Mesendoderm (in vitro differentiated cells): ENCODE data around the gene TJAP1.
"Not testable (repeated sequence)": the region's sequence is repeated elsewhere in the genome, so short reads cannot be mapped to it uniquely, and the experiment has no call there.

Source experiments
- DNase-seq: peaks from one replicate; pipeline ENCODE4 v3.0.0; 2013
- H2AK5ac ChIP-seq: 2 replicates; pipeline ENCODE4 v1.6.1; 2013; ENCODE audit warnings: low read length, inconsistent platforms
- H2BK120ac ChIP-seq: 2 replicates; pipeline ENCODE4 v1.6.1; 2013; ENCODE audit warnings: low read depth, mild to moderate bottlenecking, low read length, moderate library complexity, mixed read lengths
- H2BK15ac ChIP-seq: replicated peaks from 2 replicates; pipeline ENCODE4 v1.6.1; 2013; ENCODE audit warnings: low read depth, mild to moderate bottlenecking, moderate library complexity
- H2BK5ac ChIP-seq: 2 replicates; pipeline ENCODE4 v1.6.1; 2013; ENCODE audit warnings: low read length, inconsistent platforms
- H3K18ac ChIP-seq: 2 replicates; pipeline ENCODE4 v1.6.1; 2013; ENCODE audit warnings: mild to moderate bottlenecking, low read length, mixed read lengths
- H3K23ac ChIP-seq: one replicate; pipeline ENCODE4 v1.6.1; 2013; ENCODE audit warnings: low read length
- H3K27ac ChIP-seq: 2 replicates; pipeline ENCODE4 v1.5.1; 2013; ENCODE audit warnings: low read depth, mild to moderate bottlenecking, inconsistent platforms, low read length, moderate library complexity
- H3K27me3 ChIP-seq: 2 replicates; pipeline ENCODE4 v1.6.1; 2013; ENCODE audit warnings: low read length, control low read depth, mild to moderate bottlenecking, inconsistent platforms; ENCODE audit not compliant: insufficient read depth, poor library complexity
- H3K36me3 ChIP-seq: 2 replicates; pipeline ENCODE4 v1.6.1; 2013; ENCODE audit warnings: low read length, inconsistent platforms; ENCODE audit not compliant: control insufficient read depth, insufficient read depth
- H3K4ac ChIP-seq: one replicate; pipeline ENCODE4 v1.6.1; 2013; ENCODE audit warnings: low read depth, mild to moderate bottlenecking, low read length, moderate library complexity
- H3K4me1 ChIP-seq: 2 replicates; pipeline ENCODE4 v1.6.1; 2013; ENCODE audit warnings: low read depth, low read length, inconsistent platforms; ENCODE audit not compliant: control insufficient read depth
- H3K4me2 ChIP-seq: 2 replicates; pipeline ENCODE4 v1.6.1; 2013; ENCODE audit warnings: low read length
- H3K4me3 ChIP-seq: 2 replicates; pipeline ENCODE4 v1.5.1; 2013; ENCODE audit warnings: mild to moderate bottlenecking, low read length
- H3K56ac ChIP-seq: one replicate; pipeline ENCODE4 v1.6.1; 2013; ENCODE audit warnings: low read length
- H3K79me1 ChIP-seq: 2 replicates; pipeline ENCODE4 v1.6.1; 2013; ENCODE audit warnings: low read length, inconsistent platforms
- H3K79me2 ChIP-seq: 2 replicates; pipeline ENCODE4 v1.6.1; 2013; ENCODE audit warnings: mild to moderate bottlenecking, low read length; ENCODE audit not compliant: control insufficient read depth, insufficient read depth
- H3K9ac ChIP-seq: 2 replicates; pipeline ENCODE4 v1.6.1; 2013; ENCODE audit warnings: low read length, inconsistent platforms
- H4K5ac ChIP-seq: one replicate; pipeline ENCODE4 v1.6.1; 2013; ENCODE audit warnings: low read length
- H4K8ac ChIP-seq: one replicate; pipeline ENCODE4 v1.6.1; 2013; ENCODE audit warnings: low read depth, mild to moderate bottlenecking, control low read depth, low read length, moderate library complexity
- WGBS: extraction: QIAGEN DNeasy Blood & Tissue Kit; methylation state at CpG from one replicate; pipeline ENCODE4 v1.1.7; 2013; ENCODE audit warnings: low lambda C conversion rate, missing lambda C conversion rate; ENCODE audit not compliant: insufficient coverage; ENCODE audit errors: extremely low coverage; 5-methylcytosine and 5-hydroxymethylcytosine counted together

TJAP1 gene

GRCh38 chr6:43460032-43460431 is 17.3 kb upstream of the TJAP1 start:
- no peak overlapping the region for H2BK15ac ChIP-seq
- WGBS = no CpG with 5 or more reads among the region's 4 CpGs
- DNase-seq = no peak
- H3K56ac ChIP-seq = no peak overlapping the region
- H3K23ac ChIP-seq = no peak overlapping the region
- H3K4ac ChIP-seq = no peak overlapping the region
- H3K27me3 ChIP-seq = peaks cover 6% of the 10 kb centered on the region
- no peak overlapping the region for H2BK5ac ChIP-seq
- no peaks in the 10 kb centered on the region for H3K79me1 ChIP-seq
- H3K9ac ChIP-seq = no peak overlapping the region
- H4K8ac ChIP-seq = no peak overlapping the region
- H3K79me2 ChIP-seq = no peaks in the 10 kb centered on the region
- H2AK5ac ChIP-seq = no peak overlapping the region
- H3K4me3 ChIP-seq = no peak overlapping the region
- no peak overlapping the region for H3K18ac ChIP-seq
- H3K4me1 ChIP-seq = no peaks in the 10 kb centered on the region
- H3K27ac ChIP-seq = no peak overlapping the region
- no peaks in the 10 kb centered on the region for H3K36me3 ChIP-seq
- no peak overlapping the region for H3K4me2 ChIP-seq
- H4K5ac ChIP-seq = no peak overlapping the region
- H2BK120ac ChIP-seq = no peak overlapping the region

- no peak overlapping the region for H3K4ac ChIP-seq
- no CpG with 5 or more reads among the region's 5 CpGs for WGBS
- no peak overlapping the region for H3K4me3 ChIP-seq
Observed at GRCh38 chr6:43461936-43462335, 15.4 kb upstream of the TJAP1 start.

GRCh38 chr6:43464337-43464736 is 13.0 kb upstream of the TJAP1 start:
- Histone ChIP-seq H3K36me3 (no peaks in the 10 kb centered on the region), H3K27me3 (no peaks in the 10 kb centered on the region), H3K56ac (no peak overlapping the region), H2BK120ac (no peak overlapping the region), H3K79me1 (no peaks in the 10 kb centered on the region), H2BK15ac (no peak overlapping the region), H3K79me2 (no peaks in the 10 kb centered on the region), H4K5ac (no peak overlapping the region), H3K4ac (no peak overlapping the region), H3K4me2 (no peak overlapping the region), H3K23ac (no peak overlapping the region), H3K9ac (no peak overlapping the region), H3K4me1 (peaks cover 3% of the 10 kb centered on the region), H3K4me3 (no peak overlapping the region), H3K18ac (no peak overlapping the region), H4K8ac (no peak overlapping the region), H2BK5ac (no peak overlapping the region), H3K27ac (no peak overlapping the region), H2AK5ac (no peak overlapping the region)
- no CpG with 5 or more reads among the region's 8 CpGs for WGBS
- DNase-seq = no peak

More at GRCh38 chr6:43461936-43462335, 15.4 kb upstream of the TJAP1 start:
- Histone ChIP-seq H3K27ac (no peak overlapping the region), H3K9ac (no peak overlapping the region), H3K18ac (no peak overlapping the region), H3K4me2 (no peak overlapping the region), H2BK5ac (no peak overlapping the region), H3K36me3 (no peaks in the 10 kb centered on the region), H4K5ac (no peak overlapping the region), H4K8ac (no peak overlapping the region), H3K79me1 (no peaks in the 10 kb centered on the region), H3K79me2 (no peaks in the 10 kb centered on the region), H2BK120ac (no peak overlapping the region), H3K27me3 (no peaks in the 10 kb centered on the region), H2BK15ac (no peak overlapping the region), H3K23ac (no peak overlapping the region), H3K56ac (no peak overlapping the region), H2AK5ac (no peak overlapping the region), H3K4me1 (no peaks in the 10 kb centered on the region)
- DNase-seq = no peak

GRCh38 chr6:43465948-43466347 is 11.4 kb upstream of the TJAP1 start:
- H3K9ac ChIP-seq = no peak overlapping the region
- no peak overlapping the region for H2BK15ac ChIP-seq
- peaks cover 3% of the 10 kb centered on the region for H3K4me1 ChIP-seq
- H3K56ac ChIP-seq = no peak overlapping the region
- no peak overlapping the region for H3K23ac ChIP-seq
- H3K4me2 ChIP-seq = no peak overlapping the region
- H3K4me3 ChIP-seq = no peak overlapping the region
- no peak overlapping the region for H2BK120ac ChIP-seq
- H3K27me3 ChIP-seq = no peaks in the 10 kb centered on the region
- H3K18ac ChIP-seq = no peak overlapping the region
- no peak overlapping the region for H4K5ac ChIP-seq
- H3K27ac ChIP-seq = no peak overlapping the region
- H3K79me2 ChIP-seq = no peaks in the 10 kb centered on the region
- H2BK5ac ChIP-seq = no peak overlapping the region
- DNase-seq = no peak
- H2AK5ac ChIP-seq = no peak overlapping the region
- no peaks in the 10 kb centered on the region for H3K79me1 ChIP-seq
- H3K36me3 ChIP-seq = no peaks in the 10 kb centered on the region
- H4K8ac ChIP-seq = no peak overlapping the region
- H3K4ac ChIP-seq = no peak overlapping the region
- WGBS = no CpG with 5 or more reads among the region's 2 CpGs

- H4K8ac ChIP-seq, H3K36me3 ChIP-seq, DNase-seq, H3K79me2 ChIP-seq, H3K4me1 ChIP-seq, H3K27ac ChIP-seq, H3K9ac ChIP-seq, H2BK120ac ChIP-seq, H3K23ac ChIP-seq, H3K79me1 ChIP-seq, H3K56ac ChIP-seq, H3K4me2 ChIP-seq, H2BK15ac ChIP-seq, H2AK5ac ChIP-seq, H2BK5ac ChIP-seq, H3K4ac ChIP-seq, H3K18ac ChIP-seq, H3K4me3 ChIP-seq, H3K27me3 ChIP-seq, H4K5ac ChIP-seq: not testable (repeated sequence)
- no CpG with 5 or more reads among the region's 5 CpGs for WGBS
Observed at GRCh38 chr6:43467265-43467664, 10.1 kb upstream of the TJAP1 start.

- Histone ChIP-seq H2BK120ac (no peak overlapping the region), H3K27me3 (no peaks in the 10 kb centered on the region), H3K79me2 (no peaks in the 10 kb centered on the region), H2BK5ac (no peak overlapping the region), H3K27ac (no peak overlapping the region), H3K56ac (peak overlapping the region; percentile 42), H3K9ac (no peak overlapping the region), H4K8ac (no peak overlapping the region), H3K4me2 (no peak overlapping the region), H2BK15ac (no peak overlapping the region), H2AK5ac (no peak overlapping the region), H3K4me1 (peaks cover 3% of the 10 kb centered on the region), H3K23ac (no peak overlapping the region), H3K18ac (no peak overlapping the region), H3K36me3 (no peaks in the 10 kb centered on the region), H3K4ac (no peak overlapping the region), H3K4me3 (no peak overlapping the region), H3K79me1 (no peaks in the 10 kb centered on the region), H4K5ac (no peak overlapping the region)
- WGBS = no CpG with 5 or more reads among the region's 4 CpGs
- DNase-seq = peak; percentile 64
Observed at GRCh38 chr6:43467752-43468151, 9.6 kb upstream of the TJAP1 start.
